NCI-H187 treated with DMSO at 0.1 percent for 48 hours (cell line): ENCODE results near the gene CT45A6.
"Not testable (repeated sequence)": the region's sequence is repeated elsewhere in the genome, so short reads cannot be mapped to it uniquely, and the experiment has no call there.

Source experiments
- DNase-seq: peaks from one replicate; lab custom pipeline; 2025; lab: John Stamatoyannopoulos, UW

Gene CT45A6

GRCh38 chrX:135802687-135803086 lies at the start of gene CT45A6:
Gene CT45A6 (minus strand): TSS chrX:135802787. CDS start chrX:135798993, 3,794 bp downstream.
- not testable (repeated sequence) for DNase-seq

- not testable (repeated sequence) for DNase-seq
Measured at GRCh38 chrX:135837180-135837579, 34.6 kb upstream of the CT45A6 start, which contains the start of gene CT45A7. Gene CT45A7 (minus strand): TSS chrX:135837280. CDS start chrX:135833533, 3,747 bp downstream.

- not testable (repeated sequence) for DNase-seq
Measured at GRCh38 chrX:135819912-135820311, 17.3 kb upstream of the CT45A6 start, which contains the start of gene CT45A2. Gene CT45A2 (minus strand): TSS chrX:135820012. CDS start chrX:135816265, 3,747 bp downstream.

GRCh38 chrX:135785403-135785802 lies 17.2 kb downstream of the CT45A6 start, which contains the start of gene CT45A5:
Gene CT45A5 (minus strand): TSS chrX:135785503. CDS start chrX:135781729, 3,774 bp downstream.
- not testable (repeated sequence) for DNase-seq

- DNase-seq, result not testable (repeated sequence)
Measured at GRCh38 chrX:135768091-135768490, 34.5 kb downstream of the CT45A6 start, which contains the start of gene CT45A3. Gene CT45A3 (minus strand): TSS chrX:135768191. CDS start chrX:135764444, 3,747 bp downstream.

- not testable (repeated sequence) for DNase-seq
Measured at GRCh38 chrX:135744739-135745138, 57.8 kb downstream of the CT45A6 start.
